IPS DF 19.7 (cell line): ENCODE measurements around the gene PPP1R1B.
A peak's percentile ranks its signal among the peaks of the same experiment; 100 is the strongest.

Experiments used
- DNase-seq: peaks from one replicate; pipeline ENCODE4 v3.0.0-alpha.2; 2013; ENCODE audit warnings: low read depth, low spot score

The PPP1R1B gene

GRCh38 chr17:39615434-39615833 lies 11.3 kb upstream of the PPP1R1B start:
- no peak for DNase-seq

GRCh38 chr17:39617100-39617445 lies 9.7 kb upstream of the PPP1R1B start:
- DNase-seq: no peak

GRCh38 chr17:39617446-39618245 lies 9.1 kb upstream of the PPP1R1B start:
- DNase-seq: no peak

GRCh38 chr17:39618246-39618913 lies 8.4 kb upstream of the PPP1R1B start:
- DNase-seq: no peak

- no peak for DNase-seq
Measured at GRCh38 chr17:39618956-39619785, 7.6 kb upstream of the PPP1R1B start.

GRCh38 chr17:39619786-39620101 lies 7.0 kb upstream of the PPP1R1B start:
- no peak for DNase-seq

- DNase-seq: no peak
Measured at GRCh38 chr17:39621523-39622379, 5.0 kb upstream of the PPP1R1B start.

GRCh38 chr17:39622380-39623006 lies 4.3 kb upstream of the PPP1R1B start:
- no peak for DNase-seq

- no peak for DNase-seq
Measured at GRCh38 chr17:39623356-39623950, 3.3 kb upstream of the PPP1R1B start.

GRCh38 chr17:39624313-39624712 lies 2.4 kb upstream of the PPP1R1B start:
- no peak for DNase-seq

- DNase-seq: no peak
Measured at GRCh38 chr17:39625198-39625785, 1.5 kb upstream of the PPP1R1B start.

- no peak for DNase-seq
Measured at GRCh38 chr17:39627047-39627711, 427 bp downstream of the PPP1R1B start.

- DNase-seq: no peak
Measured at GRCh38 chr17:39627712-39628516, 1.2 kb downstream of the PPP1R1B start.

- DNase-seq: no peak
Measured at GRCh38 chr17:39628655-39629493, 2.1 kb downstream of the PPP1R1B start.

- no peak for DNase-seq
Measured at GRCh38 chr17:39629494-39629880, 2.7 kb downstream of the PPP1R1B start.

- DNase-seq: no peak
Measured at GRCh38 chr17:39629898-39630297, 3.1 kb downstream of the PPP1R1B start.

GRCh38 chr17:39631403-39631802 lies 4.7 kb downstream of the PPP1R1B start:
- peak; percentile 80 for DNase-seq
